Prostate gland (tissue), 2 donors: Measurements from ENCODE around the gene RFPL1. TPM values are rescaled to one million over a fixed set of nuclear protein-coding genes. Genes with fewer than 3 reads are reported as not detected.

Experiments used
- DNase-seq: peaks from one replicate; pipeline ENCODE4 v3.0.0-alpha.2; 2019; ENCODE audit warnings: low spot score
- H3K27ac ChIP-seq, 2 donors: fragments of 200-600 bp; sonication (generic); 2 replicates each; pipeline ENCODE4 v1.5.1; 2017 to 2019
- H3K27me3 ChIP-seq: fragments of 200-600 bp; sonication (generic); replicated peaks from 2 replicates; pipeline ENCODE4 v1.5.1; 2019; ENCODE audit not compliant: insufficient read depth
- H3K36me3 ChIP-seq, 2 donors: fragments of 200-600 bp; sonication (generic); 1 replicate in 1 of 2; 2 replicates in 1 of 2; pipeline versions ENCODE4 v1.5.1 to v1.8.1; 2017 to 2019
- H3K4me1 ChIP-seq: fragments of 200-600 bp; sonication (generic); replicated peaks from 2 replicates; pipeline ENCODE4 v1.5.1; 2019
- H3K4me3 ChIP-seq, 2 donors: fragments of 200-600 bp; sonication (generic); 2 replicates each; pipeline ENCODE4 v1.5.1; 2017 to 2019
- H3K9me3 ChIP-seq: fragments of 200-600 bp; sonication (generic); 2 replicates; pipeline ENCODE4 v1.5.1; 2017
- POLR2A ChIP-seq: fragments of 450-650 bp; IDR thresholded peaks from one replicate; pipeline ENCODE4 v1.6.1; 2016; ENCODE audit warnings: antibody characterized with exemption, mild to moderate bottlenecking
- POLR2AphosphoS5 ChIP-seq: sonication (generic); formaldehyde crosslinking; IDR thresholded peaks from one replicate; pipeline ENCODE4 v1.6.1; 2017; ENCODE audit warnings: antibody characterized with exemption
- WGBS: methylation state at CpG from one replicate; pipeline ENCODE4 v1.1.5; 2018; 5-methylcytosine and 5-hydroxymethylcytosine counted together
- intact Hi-C: fragments of 100-400 bp; cut with DNase I; formaldehyde crosslinking; loops from one replicate; pipeline ENCODE4 v1.14.2; 2022
- total RNA-seq, 2 donors: library from RNA; depleted of rRNA; stranded (reverse); fragments of >200 nt; gene quantifications; one replicate each; pipeline ENCODE4 v1.1.0, GENCODE V29; 2016
- TF ChIP-seq, protein P1 (sequence below), 4 experiments: fragments of 200-600 bp in 2 of 4; fragments of 450-650 bp in 2 of 4; sonication (generic) in 2 of 4; IDR thresholded peaks; 1 replicate in 3 of 4; 2 replicates in 1 of 4; pipeline ENCODE4 v1.5.1; 2016 to 2019; ENCODE audit warnings: antibody characterized with exemption in 4 of 4, mild to moderate bottlenecking in 2 of 4, moderate library complexity in 2 of 4

RFPL1 gene
- total RNA-seq, 2 donors from 2014 or later, result 1.7 TPM; not detected in 1

DNA sequence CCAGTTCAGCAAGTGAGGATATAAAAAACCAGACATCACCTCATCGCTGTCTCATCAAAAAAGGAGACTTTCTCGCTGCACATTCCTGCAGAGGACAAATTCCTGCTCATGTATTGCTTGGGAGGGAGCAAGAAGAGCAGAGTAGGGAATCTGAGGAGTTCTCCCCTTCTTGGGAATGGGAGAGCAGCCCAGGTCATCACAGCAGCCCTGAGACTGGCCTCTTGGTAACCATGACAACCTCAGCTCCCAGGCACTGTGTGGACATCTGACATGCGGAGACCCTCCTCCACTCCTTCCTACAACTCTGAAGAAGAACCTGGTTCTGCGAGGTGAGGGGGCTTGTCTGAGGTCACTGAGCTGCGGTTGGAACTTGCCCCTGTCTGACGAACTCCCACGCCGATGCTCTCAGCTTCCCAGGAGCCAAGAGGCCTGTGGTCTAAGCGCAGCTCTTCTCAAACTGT lies 17.9 kb downstream of the RFPL1 start:
- DNase-seq, result no peak
- Histone ChIP-seq H3K4me3 (no peak overlapping the region), H3K4me1 (peaks cover 5% of the 10 kb centered on the region), H3K27ac (no peak overlapping the region), H3K36me3 (no peaks in the 10 kb centered on the region), H3K9me3 (no peaks in the 10 kb centered on the region), H3K27me3 (no peaks in the 10 kb centered on the region)
- TF ChIP-seq POLR2A (no peak), POLR2AphosphoS5 (no peak)
- TF ChIP-seq, protein P1, sequence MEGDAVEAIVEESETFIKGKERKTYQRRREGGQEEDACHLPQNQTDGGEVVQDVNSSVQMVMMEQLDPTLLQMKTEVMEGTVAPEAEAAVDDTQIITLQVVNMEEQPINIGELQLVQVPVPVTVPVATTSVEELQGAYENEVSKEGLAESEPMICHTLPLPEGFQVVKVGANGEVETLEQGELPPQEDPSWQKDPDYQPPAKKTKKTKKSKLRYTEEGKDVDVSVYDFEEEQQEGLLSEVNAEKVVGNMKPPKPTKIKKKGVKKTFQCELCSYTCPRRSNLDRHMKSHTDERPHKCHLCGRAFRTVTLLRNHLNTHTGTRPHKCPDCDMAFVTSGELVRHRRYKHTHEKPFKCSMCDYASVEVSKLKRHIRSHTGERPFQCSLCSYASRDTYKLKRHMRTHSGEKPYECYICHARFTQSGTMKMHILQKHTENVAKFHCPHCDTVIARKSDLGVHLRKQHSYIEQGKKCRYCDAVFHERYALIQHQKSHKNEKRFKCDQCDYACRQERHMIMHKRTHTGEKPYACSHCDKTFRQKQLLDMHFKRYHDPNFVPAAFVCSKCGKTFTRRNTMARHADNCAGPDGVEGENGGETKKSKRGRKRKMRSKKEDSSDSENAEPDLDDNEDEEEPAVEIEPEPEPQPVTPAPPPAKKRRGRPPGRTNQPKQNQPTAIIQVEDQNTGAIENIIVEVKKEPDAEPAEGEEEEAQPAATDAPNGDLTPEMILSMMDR (IDR thresholded peaks at IDR 0.05), result no peak
- intact Hi-C loops, result no loop called here
- 68% methylated on average over 9 of the region's 9 CpGs for WGBS

DNA sequence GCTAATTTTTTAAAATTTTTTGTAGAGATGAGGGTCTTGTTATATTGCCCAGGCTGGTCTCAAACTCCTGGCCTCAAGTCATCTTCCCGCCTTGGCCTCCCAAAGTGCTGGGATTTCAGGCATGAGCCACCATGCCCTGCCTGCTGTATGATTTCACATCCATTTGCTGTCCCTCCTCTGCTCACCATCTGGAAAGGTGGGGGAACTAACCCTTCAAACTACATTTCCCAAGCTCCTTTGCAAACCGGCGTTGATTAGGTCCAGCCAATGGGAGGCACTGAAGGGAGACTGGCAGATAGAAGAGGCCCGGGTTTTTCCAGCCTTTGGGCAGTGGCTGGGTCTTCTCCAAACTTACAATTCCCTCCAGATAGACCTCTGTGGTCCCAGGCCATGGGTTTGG lies 19.3 kb downstream of the RFPL1 start:
- intact Hi-C loops, result no loop called here
- Histone ChIP-seq H3K36me3 (no peaks in the 10 kb centered on the region), H3K4me3 (no peak overlapping the region), H3K27ac (no peak overlapping the region), H3K4me1 (peaks cover 5% of the 10 kb centered on the region), H3K9me3 (no peaks in the 10 kb centered on the region), H3K27me3 (no peaks in the 10 kb centered on the region)
- 43% methylated on average over 4 of the region's 4 CpGs for WGBS
- TF ChIP-seq POLR2AphosphoS5 (no peak), POLR2A (no peak)
- TF ChIP-seq, protein P1 (IDR thresholded peaks at IDR 0.05), result no peak
- DNase-seq, result no peak

DNA sequence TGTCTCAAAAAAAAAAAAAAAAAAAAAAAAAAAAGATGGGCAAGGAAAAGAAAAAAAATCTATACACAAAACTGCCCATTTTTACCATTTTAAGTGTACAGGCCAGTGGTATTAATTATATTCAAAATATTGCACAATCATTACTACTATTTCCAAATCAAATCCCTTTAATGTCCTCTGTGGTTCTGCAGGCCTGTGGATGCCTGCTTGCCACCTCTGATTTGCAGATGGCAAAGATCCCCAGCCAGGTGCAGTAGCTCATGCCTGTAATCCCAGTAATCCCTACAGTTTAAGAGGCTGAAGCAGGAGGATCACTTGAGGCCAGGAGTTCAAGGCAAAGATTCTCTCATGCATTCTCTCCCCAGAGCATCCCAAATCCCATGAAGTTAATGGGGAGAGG lies 20.2 kb downstream of the RFPL1 start:
- H3K4me3 ChIP-seq, result no peak overlapping the region
- no peaks in the 10 kb centered on the region for H3K9me3 ChIP-seq
- intact Hi-C loops, result no loop called here
- H3K36me3 ChIP-seq, result no peaks in the 10 kb centered on the region
- H3K27me3 ChIP-seq, result no peaks in the 10 kb centered on the region
- H3K4me1 ChIP-seq, result peaks cover 5% of the 10 kb centered on the region
- no peak overlapping the region for H3K27ac ChIP-seq
- no peak for TF ChIP-seq POLR2A
- DNase-seq, result no peak

DNA sequence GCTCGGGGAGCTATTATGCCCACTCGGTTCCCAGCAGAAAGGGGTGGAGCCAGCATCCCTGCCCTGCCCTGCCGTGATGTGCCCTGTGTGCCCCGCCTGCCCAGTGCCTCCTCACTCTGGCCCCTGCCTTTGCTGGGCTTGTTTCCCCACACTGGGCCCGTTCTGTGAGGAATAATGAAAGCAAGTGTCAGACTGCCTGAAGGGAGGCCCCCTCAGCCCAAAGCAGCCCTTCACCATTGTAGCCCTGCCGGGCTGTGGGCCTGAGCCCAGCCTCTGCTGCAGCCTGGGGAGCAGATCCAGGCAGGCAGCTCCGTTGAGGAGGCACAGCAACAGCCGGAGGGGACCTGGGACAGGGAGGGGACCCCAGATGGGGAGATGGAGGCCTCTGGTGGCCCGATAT lies 21.4 kb downstream of the RFPL1 start:
- Histone ChIP-seq H3K27ac (no peak overlapping the region), H3K4me3 (no peak overlapping the region), H3K27me3 (no peaks in the 10 kb centered on the region), H3K36me3 (no peaks in the 10 kb centered on the region), H3K9me3 (no peaks in the 10 kb centered on the region), H3K4me1 (no peaks in the 10 kb centered on the region)
- DNase-seq, result no peak
- TF ChIP-seq POLR2A (no peak), POLR2AphosphoS5 (no peak)
- TF ChIP-seq, protein P1 (IDR thresholded peaks at IDR 0.05), result no peak
- intact Hi-C loops, result no loop called here
- WGBS, result 63% methylated on average over 9 of the region's 9 CpGs

DNA sequence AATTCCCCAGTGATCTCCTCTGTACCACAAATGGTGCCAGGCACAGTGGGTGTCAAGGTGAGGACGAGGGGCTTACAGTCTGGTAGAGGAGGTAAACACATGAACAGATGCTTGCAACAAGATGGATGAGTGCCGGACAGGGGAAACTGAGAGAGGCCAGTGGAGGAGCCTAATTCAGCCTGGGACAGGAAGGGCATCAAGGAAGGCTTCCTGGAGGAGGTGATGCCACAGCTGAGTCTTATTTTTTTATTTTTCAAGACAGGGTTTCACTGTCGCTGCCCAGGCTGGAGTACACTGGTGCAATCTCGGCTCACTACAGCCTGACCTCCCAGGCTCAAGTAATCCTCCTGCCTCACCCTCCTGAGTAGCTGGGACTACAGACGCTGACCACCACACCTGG lies 22.9 kb downstream of the RFPL1 start:
- no peak overlapping the region for H3K27ac ChIP-seq
- WGBS, result 92% methylated on average over 5 of the region's 5 CpGs
- no peak for DNase-seq
- H3K4me3 ChIP-seq, result no peak overlapping the region
- H3K9me3 ChIP-seq, result no peaks in the 10 kb centered on the region
- TF ChIP-seq POLR2A (no peak), POLR2AphosphoS5 (no peak)
- TF ChIP-seq, protein P1 (IDR thresholded peaks at IDR 0.05), result no peak
- no peaks in the 10 kb centered on the region for H3K36me3 ChIP-seq
- intact Hi-C loops, result no loop called here
- H3K27me3 ChIP-seq, result no peaks in the 10 kb centered on the region
- H3K4me1 ChIP-seq, result no peaks in the 10 kb centered on the region
